Tibial nerve (tissue), 4 donors: ENCODE measurements around the gene ADAMTS2.

Experiments used
- CTCF ChIP-seq, 5 experiments: fragments of 200-600 bp in 3 of 5; fragments of 450-650 bp in 2 of 5; sonication (generic) in 3 of 5; IDR thresholded peaks; one replicate each; pipeline ENCODE4 v1.5.1; 2016 to 2019; ENCODE audit warnings: antibody characterized with exemption in 5 of 5, mild to moderate bottlenecking in 3 of 5, moderate library complexity in 2 of 5
- EP300 ChIP-seq, 2 donors: sonication (generic); formaldehyde crosslinking; IDR thresholded peaks; one replicate each; pipeline ENCODE4 v1.6.1; 2017; ENCODE audit warnings: antibody characterized with exemption in 2 of 2, mild to moderate bottlenecking in 1 of 2
- POLR2A ChIP-seq, 2 donors: fragments of 450-650 bp; IDR thresholded peaks; one replicate each; pipeline ENCODE4 v1.6.1; 2017; ENCODE audit warnings: antibody characterized with exemption in 2 of 2, mild to moderate bottlenecking in 2 of 2, moderate library complexity in 2 of 2

GRCh38 chr5:179204572-179204971 is 140.7 kb downstream of the ADAMTS2 start:
- no peak for TF ChIP-seq CTCF (IDR thresholded peaks at IDR 0.05)
- TF ChIP-seq POLR2A (IDR thresholded peaks at IDR 0.05) = no peak
- no peak for TF ChIP-seq EP300 (IDR thresholded peaks at IDR 0.05)
